22Rv1 (cell line): ENCODE data around the gene VIPR2.

Experiments used
- ZFX ChIP-seq: fragments of 450-650 bp; IDR thresholded peaks from 2 replicates; pipeline ENCODE4 v1.6.1; 2017; ENCODE audit warnings: antibody characterized with exemption, borderline replicate concordance
- TF ChIP-seq, protein P1 (sequence below): fragments of 450-650 bp; IDR thresholded peaks from 2 replicates; pipeline ENCODE4 v1.5.1; 2017; ENCODE audit warnings: mild to moderate bottlenecking

DNA sequence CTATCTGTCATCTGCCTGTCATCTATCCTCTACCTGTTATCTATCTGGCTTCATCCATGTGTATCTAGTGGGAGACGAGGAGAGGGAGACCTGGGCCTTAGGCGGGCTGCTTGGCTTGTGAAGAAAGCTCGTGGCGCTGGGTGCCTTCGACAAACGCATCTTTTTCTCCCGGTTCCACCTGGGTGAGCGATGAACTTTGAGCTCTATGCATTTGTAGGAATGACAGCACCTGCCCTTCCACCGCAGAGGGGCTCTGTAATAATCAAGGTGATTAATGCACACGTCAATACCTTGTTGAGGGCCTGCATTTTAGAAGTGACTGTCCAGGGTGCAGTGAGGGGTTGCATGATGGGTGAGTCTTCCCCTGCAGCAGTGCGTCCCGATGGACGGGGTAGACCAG lies 2.6 kb upstream of the VIPR2 start:
- TF ChIP-seq, protein P1, sequence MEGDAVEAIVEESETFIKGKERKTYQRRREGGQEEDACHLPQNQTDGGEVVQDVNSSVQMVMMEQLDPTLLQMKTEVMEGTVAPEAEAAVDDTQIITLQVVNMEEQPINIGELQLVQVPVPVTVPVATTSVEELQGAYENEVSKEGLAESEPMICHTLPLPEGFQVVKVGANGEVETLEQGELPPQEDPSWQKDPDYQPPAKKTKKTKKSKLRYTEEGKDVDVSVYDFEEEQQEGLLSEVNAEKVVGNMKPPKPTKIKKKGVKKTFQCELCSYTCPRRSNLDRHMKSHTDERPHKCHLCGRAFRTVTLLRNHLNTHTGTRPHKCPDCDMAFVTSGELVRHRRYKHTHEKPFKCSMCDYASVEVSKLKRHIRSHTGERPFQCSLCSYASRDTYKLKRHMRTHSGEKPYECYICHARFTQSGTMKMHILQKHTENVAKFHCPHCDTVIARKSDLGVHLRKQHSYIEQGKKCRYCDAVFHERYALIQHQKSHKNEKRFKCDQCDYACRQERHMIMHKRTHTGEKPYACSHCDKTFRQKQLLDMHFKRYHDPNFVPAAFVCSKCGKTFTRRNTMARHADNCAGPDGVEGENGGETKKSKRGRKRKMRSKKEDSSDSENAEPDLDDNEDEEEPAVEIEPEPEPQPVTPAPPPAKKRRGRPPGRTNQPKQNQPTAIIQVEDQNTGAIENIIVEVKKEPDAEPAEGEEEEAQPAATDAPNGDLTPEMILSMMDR = no peak
- TF ChIP-seq ZFX = no peak
